RPMI8226 (cell line): ENCODE results near the gene TM6SF1.
"Not testable (repeated sequence)": the region's sequence is repeated elsewhere in the genome, so short reads cannot be mapped to it uniquely, and the experiment has no call there.

Source experiments
- DNase-seq: peaks from one replicate; pipeline ENCODE4 v3.0.0-alpha.2; 2015

TM6SF1 gene

DNA sequence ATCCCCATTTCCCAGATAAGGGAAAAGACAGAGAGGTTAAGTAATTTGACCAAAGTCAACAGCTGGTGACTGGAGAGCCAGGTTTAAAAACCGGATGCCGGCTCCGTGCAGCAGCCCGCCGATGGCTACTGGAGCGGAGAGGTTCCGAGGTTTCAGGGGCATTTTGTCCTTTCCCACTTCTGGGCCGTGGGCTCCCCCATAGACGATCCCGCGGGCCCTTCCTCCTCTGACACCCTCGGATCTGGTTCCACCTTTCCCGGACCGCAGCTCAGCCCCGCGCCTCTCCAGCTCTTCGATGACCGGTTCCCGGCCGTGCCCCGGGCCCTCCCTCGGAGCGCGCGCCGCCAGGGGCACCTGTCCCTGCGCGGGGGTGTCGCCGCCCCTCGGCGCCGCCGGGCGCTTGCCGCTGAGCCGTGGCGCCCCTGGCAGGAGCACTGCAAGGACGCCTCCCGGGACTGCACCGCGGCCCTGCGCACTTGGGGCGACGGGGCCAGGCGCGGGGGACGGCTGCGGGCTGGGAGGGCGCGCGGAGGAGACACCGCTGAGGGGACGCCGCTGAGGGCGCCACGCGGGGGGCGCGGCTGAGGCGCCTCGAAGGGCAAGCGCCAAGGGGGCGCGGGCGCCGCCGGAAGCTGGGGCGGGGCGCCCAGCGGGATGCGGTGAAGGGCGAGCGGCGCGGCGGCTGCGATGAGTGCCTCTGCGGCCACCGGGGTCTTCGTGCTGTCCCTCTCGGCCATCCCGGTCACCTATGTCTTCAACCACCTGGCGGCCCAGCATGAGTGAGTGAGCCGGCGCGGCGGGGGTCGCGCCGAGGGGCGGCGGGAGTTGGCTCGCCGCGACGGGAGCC lies at the start of gene TM6SF1:
TSS of gene TM6SF1 (plus strand) at position 652 of the 847 bp plus-strand sequence. CDS start at position 688, 36 bp downstream.
- no peak for DNase-seq

DNA sequence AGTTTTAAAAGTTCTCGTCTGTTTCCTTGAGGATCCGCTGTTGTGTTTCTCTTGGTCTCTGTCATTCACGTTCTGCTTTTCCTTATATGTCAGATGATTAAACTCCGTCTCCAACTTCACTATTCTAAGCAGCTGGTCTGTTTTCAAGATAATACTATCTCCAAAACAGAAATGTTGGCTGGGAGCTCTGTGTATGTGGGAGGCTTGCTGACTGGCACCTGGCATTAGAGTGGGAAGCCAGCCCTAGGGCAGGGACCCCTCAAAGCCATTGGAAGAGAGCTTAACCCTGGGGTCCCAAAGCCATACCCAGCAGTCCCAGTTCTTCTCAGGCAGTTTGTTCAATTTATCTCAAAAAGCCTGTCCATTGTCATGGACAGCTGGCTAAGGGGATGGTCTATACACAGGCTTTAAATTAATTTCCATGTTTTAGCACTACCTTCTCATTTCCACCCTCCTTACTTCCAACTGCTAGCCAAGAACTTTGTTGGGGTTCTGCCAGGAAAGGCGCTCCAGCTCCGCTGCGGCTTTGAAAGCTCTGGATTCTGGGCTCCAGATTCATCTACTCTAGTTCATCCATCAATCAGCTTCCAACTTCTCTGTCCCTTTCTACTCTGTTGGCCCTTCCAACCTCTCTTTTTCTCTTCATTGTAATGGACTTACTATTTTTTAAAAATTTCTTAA lies 49.6 kb upstream of the TM6SF1 start:
- DNase-seq, result no peak

DNA sequence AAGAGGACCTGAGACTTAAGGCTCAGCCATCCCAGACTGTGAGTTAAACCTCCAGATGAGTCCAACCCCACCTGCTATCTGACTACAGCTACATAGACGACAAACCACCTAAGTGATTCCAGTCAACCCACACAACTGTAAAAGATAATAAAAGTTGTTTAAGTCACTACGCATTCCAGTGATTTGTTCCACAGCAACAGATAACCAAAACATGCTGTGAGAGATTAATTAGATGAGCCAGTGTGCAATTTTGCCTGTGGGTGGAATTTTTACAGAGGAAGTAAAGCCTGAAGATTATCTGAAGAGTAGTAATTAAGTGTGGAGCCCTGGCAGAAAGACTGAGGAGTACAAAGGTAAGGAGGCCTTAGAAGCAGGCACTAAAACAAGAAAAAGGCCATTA lies 45.8 kb upstream of the TM6SF1 start:
- no peak for DNase-seq

DNA sequence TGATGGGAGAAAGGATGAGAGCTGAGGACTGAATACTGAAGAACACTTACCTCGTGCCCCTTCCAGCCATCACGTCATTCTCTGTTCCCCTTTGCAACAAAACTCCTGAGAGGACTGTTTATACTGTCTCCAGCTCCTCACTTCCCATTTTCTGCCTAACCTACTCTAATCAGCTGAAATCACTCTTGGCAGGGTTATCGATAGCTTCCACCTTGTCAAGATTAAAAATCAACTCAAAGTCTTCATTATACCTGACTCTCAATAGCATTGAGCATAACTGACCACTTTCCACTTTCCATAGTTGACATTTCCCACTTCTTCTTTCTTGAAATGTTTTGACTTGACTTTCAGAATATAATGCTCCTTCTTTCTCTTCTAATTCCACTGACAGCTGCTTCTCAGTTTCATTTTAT lies 44.7 kb upstream of the TM6SF1 start:
- no peak for DNase-seq

DNA sequence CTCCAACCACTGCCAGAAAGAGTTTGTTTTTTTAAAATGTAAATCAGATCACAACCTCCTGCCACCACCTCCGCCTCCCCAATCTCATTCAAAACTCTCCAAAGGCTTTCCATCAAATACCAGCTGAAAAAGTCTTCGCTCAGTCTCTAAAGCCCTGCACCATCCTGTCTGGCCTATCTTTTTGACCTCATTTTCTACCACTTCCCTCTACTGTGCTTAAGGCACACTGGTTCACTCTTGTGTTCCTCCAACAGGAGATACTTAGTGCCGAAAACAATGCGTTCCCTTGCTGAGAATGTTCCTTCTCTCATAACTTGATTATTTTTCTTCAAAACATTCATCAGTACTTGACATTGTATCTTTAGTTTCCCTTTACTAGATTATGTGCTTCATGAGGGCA lies 43.9 kb upstream of the TM6SF1 start:
- no peak for DNase-seq

DNA sequence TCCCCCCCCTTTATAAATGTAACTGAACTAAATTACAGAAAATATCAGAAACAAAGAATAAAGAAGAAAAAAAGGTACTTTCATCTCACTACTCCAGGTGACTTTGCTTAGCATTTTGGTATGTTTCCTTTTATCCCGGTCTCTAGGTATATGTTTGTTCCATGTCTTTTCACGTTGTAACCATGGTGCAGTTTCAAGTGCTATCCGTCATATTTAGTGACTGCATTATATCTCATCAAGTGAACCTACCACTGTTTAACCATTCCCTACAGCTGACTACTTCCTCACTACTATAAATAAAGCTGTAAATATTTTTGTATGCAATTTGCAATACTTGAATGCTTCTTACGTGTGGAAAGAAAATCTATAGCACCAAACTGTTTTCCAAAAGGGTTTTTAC lies 42.6 kb upstream of the TM6SF1 start:
- no peak for DNase-seq

DNA sequence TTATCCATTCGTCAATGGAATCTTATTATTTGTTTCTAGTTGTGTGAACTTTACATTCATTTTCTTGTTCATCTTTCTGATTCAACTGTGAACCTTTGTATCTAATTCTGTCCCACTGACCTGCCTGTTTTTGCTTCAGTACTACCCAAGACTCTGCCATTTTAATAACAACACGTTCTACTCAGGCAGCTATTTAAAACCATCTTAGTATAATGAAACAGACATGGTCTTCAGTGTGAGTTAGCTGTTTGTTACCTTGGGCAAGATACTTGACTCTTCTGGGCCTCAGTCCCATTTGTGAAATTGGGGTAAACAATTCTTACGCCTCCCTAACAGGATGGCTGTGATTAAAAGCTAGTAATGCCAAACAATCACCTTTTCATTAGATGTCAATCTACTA lies 42.0 kb upstream of the TM6SF1 start:
- no peak for DNase-seq

DNA sequence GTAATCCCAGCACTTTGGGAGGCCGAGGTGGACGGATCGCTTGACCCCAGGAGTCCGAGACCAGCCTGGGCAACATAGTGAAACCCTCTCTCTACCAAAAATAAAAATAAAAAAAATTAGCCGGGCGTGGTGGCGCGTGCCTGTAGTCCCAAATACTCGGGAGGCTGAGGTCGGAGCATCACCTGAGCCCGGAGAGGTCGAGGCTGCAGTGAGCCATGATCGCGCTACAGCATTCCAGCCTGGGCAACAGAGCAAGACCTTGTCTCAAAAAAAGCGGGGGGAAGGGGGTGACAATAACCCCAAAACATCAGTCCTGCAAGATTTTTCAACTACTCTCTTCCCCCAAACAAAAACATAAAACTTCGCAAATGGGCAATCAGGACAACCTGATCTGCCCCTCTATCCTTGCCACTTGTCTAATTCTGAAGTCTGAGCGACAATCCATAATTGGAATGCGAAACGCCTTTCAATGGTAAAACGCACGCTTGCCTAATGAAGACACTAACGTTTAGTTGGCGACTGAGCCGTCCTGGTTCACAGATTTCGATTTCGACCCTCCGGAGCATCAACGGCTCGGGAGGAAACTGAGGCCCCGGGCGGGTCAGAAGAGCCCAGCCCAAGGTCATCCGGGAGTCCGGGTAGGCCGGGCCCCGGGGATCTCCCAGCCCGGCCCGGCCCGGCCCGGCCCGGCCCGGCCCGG lies 41.3 kb upstream of the TM6SF1 start:
- DNase-seq, result no peak

DNA sequence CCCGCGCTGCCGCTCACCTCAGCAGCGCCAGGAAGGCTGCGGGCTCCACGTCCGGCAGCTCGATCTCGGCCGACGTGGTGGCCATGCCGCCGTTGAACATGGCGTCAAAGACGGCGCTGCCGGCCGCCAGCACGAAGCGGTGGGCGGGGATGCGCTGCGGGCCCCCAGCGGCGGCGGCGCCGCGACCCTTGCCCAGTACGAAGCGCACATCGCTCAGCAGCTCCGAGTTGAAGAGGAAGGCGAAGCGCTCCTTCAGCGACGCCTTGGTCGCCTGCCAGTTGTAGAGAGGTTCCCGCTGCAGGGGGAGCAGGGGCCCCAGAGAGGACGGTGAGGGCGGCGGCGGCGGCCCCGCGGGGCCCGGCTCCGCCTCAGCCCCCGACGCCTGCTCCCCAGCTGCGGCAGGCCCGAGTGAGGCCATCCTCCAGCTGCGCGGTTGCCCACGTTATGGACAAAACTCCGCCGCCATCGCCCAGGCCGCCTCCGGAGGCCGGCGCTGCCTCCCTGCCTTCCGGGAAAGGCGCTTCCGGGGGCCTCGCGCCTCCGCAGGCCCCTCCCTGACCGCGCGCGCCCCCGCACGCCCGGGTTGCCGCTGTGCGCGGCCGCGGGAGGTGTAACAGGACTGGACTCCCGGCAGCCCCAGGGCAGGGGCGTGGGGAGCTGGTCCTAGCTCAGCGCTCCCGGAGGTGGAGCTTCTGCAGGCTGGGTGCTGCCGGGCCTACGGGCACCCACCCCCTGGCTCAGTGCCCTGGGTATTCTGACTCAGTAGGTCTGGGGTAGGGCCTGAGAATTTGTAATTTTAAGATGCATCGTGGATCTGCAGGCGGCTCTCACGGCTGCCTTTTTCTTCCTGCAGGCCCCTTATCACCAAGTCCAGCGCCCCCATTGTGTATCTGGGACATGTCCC lies 40.5 kb upstream of the TM6SF1 start, which contains the start of gene BTBD1:
TSS of gene BTBD1 (minus strand) at position 519 of the 904 bp plus-strand sequence. CDS start at position 418, 101 bp downstream.
- DNase-seq, result peak; percentile 89

DNA sequence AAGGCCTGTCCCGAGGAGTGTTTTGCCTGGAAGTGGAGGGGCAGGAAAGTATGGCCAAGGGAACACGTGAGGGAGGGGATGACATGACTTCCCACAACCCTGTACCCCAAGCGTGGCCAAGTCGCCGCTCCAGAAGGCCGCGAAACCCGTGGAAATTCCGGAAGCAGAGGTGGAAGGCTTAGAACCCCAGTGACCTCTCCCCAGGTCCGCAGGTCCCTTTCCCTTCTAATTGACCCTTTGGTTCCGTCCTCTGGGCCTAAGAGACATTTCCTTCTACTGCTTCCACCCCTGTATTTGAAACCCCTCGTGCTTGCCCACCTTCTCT lies 39.8 kb upstream of the TM6SF1 start:
- DNase-seq, result no peak

DNA sequence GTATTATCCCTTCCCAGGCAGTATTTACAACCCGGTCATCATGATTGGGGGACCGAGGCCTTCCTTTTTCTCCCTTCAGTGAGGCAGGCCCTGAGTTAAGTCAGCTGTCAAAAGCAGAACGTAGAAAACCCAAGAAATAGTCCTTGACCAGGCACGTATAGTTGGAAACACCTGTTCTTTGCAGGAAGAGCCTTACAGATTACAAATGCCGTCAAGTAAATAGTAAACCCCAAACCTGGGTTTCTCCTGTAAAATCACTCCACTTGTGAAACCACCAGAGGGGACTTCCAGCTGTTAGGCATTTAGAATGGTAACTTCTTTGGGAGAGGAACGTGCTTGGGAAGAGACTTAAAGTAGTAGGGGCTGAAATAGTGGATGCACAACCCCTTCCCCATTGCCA lies 39.4 kb upstream of the TM6SF1 start:
- DNase-seq, result no peak

DNA sequence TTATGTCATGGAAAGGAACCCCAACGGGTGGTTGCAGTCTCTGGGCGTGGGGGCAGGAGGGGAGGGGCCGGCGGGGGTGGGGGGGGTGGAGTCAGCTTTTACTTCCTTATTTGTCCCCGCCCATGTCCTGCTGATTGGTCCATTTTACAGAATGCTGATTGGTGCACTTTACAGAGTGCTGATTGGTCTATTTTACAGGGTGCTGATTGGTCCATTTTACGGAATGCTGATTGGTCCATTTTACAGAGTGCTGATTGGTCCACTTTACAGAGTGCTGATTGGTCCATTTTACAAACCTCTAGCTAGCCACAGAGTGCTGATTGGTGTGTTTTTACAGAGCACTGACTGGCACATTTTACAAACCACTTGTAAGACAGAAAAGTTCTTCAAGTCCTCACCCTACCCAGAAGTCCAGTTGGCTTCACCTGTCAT lies 38.2 kb upstream of the TM6SF1 start:
- not testable (repeated sequence) for DNase-seq

DNA sequence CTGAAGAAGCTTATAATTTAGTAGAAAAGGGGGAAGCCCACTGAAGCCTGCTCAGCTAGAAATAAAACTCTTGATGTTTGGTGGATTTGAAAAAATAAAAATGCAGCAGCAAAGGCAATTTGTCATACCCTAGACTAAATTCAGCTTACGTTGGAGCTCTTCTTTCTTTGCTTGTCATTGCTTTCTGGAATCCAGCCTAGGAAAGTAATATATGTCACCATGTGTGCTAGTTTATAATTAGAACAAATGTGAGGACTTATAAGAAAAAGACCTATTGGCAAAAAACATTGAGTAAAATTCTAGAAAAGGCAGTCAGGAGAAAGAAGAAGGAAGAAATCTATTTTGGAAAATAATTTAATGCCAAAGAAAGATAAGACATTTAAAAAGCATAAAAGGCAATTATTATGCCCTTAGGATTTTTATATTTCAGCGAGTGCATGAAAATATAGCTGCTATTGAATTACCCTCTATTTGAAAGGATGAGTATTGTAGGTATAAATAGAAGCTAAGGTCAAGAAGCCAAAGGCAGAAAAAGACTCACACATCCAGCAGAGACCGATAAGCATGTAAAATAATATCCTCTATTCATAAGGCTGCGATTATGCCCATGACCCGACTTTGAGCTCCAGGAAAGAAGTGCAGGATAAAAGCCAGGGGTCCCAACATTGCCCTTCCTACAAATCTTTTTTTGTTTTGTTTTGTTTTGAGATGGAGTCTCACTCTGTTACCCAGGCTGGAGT lies 29.8 kb upstream of the TM6SF1 start:
- no peak for DNase-seq

DNA sequence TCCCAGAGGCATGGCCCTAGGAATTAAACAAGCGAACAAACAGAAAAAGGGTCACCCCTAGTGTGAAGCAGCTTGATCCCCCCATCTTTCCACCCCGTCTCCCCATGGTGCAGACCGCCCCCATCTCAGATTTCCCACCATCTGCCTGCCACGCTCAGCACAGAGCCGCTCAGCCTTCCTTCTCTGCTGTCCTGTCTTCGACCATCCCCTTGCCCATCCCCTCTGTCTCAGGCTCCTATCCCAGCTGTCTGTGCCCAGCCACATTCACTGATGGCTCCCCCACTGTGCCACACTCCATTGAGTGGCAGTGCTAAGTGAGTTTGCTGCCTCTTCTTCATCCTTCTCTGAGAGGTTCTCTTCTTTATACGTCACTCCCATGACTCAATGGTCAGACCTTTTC lies 28.7 kb upstream of the TM6SF1 start:
- no peak for DNase-seq

DNA sequence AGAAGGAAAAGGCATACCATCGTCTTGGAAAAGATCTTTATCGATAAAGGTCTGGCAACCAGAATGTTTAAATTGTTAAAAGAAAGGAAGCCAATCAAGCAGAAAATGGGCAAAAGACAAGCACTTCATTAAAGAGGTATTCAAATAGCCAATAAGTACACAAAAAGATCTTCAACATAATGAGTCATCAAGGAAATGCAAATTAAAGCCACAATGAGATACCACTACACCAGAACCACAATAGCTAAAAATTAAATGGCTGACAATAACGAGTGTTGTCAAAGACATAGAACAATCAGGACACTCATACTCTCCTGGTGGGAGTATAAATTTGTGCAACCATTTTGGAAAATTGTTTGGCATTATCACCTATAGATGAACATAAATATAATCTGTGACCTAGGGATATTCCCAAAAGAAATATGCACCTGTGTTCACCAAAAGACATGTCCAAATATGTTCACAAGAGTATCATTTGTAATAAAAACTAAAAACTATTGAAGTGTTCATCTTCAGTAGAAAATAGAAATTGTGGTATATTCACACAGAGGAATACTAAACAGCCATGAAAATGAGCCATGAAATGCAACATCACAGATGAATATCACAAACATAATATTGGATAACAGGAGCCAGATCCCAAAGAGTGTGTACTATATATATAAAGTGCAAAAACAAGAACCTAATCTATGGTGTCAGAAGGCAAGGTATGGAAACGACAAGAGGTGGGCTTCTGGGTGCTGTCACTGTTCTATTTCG lies 26.0 kb upstream of the TM6SF1 start:
- DNase-seq, result no peak

DNA sequence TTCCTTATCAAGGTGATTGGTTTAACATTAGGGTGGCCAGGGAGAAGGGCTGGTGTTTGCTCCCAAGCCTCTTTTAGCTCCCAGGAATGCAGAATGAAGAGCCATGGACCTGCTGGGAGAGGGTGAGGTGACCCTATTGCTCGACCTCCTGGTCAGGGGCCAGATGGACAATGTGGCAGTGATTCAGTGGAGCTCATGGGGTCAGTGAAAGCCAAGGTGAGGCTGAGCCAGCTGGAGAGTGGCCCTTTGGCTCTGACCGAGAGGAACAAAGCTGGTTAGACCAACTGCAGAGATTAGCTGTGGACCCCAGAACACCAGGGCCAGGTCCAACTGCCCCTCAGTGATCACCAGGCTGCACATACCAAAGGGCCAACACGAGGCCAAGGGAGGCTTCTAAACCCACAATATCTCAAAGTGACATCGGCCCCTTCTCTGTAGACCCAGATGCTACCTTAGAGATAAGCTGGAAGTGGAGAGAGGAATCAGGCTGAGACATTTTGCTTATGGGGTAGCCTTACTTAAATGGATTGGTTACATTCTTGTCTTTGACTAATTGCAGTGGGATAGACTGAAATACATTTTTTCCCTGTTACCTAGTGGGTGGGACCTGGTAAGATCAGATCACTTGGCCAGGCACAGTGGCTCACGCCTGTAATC lies 24.6 kb upstream of the TM6SF1 start:
- DNase-seq, result no peak

DNA sequence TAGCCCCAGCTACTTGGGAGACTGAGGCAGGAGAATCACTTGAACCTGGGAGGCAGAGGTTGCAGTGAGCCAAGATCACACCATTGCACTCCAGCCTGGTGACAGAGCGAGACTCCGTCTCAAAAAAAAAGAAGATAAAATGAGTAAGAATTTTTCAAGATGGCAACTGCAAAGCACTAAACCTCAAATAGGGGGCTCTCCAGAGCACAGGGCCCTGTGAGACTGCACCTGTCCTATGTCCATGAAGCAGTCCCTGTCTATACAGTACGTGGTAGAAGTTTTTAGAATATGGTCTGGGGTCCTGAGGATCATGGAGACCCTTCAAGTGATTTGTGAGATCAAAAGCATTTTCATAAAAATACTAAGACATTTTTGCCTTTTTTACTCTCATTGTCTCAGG lies 22.0 kb upstream of the TM6SF1 start:
- not testable (repeated sequence) for DNase-seq

DNA sequence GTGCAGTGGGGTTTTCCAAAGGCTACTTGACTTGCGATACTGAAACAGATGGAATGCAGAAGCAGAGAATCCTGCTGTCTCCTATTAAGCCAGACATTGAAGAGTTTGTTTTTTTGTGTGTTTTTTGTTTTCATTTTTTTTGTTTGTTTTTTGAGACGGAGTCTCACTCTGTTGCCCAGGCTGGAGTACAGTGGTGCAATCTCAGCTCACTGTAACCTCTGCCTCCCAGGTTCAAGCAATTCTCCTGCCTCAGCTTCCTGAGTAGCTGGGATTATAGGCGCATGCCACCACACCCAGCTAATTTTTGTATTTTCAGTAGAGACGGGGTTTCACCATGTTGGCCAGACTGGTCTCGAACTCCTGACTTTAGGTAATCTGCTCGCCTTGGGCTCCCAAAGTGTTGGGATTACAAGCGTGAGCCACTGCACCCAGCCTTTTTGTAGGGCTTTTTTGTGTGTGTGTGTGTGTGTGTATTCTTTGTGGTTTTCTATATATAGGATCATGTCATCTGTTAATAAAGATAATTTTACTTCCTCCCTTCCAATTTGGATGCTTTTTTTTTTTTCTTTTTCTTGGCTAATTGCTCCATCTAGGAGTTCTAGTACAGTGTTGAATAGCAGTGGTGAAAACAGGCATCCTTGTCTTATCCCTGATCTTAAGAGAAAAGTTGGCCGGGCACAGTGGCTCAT lies 21.4 kb upstream of the TM6SF1 start:
- DNase-seq, result not testable (repeated sequence)

DNA sequence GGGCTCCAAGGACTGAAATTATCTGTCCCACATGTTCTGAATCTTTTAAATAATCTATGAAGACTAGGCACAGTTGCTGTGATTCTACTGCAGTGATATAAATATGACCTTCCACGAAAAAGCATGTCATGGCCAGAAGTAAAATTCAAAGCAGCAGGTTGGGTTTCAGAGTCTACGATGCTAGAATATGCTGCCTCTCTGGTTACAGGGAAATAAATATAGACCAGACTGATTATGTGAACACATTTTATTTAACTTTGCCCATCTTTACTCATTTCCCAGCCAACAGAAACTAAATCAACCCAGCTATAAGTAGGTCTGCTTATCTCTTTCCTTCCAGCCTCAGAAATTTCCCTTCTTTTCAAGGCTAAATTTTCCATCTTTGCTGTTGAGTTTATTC lies 19.9 kb upstream of the TM6SF1 start:
- DNase-seq, result no peak

DNA sequence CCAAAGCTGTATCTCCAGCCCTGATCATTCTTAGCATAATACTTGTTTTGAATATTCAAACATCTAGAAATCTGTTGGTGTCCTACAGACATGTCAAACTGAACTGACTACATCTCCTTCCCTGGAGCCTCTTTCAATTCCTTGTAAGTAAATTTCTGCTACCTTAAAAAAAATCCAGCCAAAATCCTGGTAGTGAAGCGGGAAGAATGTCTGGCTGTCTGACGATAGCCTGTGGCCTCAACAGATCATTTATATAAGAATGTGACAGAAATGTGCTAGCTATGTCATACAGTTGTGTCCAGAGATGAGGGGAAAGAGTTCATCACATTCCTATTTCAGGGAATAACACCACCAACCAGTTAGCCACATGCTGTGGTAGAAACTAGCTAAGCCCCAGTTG lies 18.6 kb upstream of the TM6SF1 start:
- DNase-seq, result no peak
